Measurements from ENCODE around the gene FCER1G.

Gene FCER1G

GRCh38 chr1:161267321-161267720 is 52.2 kb downstream of the FCER1G start:
- DNase-seq (ENCODE audit: low read depth): no peak
